Calu3 (cell line): Measurements from ENCODE around the gene SH3RF3. TPM values are rescaled to one million over a fixed set of nuclear protein-coding genes. Genes with fewer than 3 reads are reported as not detected.

Experiments
- BruUV-seq: library from RNA; stranded (reverse); fragments of 400-500 nt; replicated peaks from 2 replicates; lab custom pipeline; 2021; lab: Mats Ljungman, UMichigan
- CTCF ChIA-PET: fragments of 300-600 bp; sonication (Branson Sonifier 250); formaldehyde crosslinking; loops from one replicate; lab custom pipeline; 2022; ENCODE audit warnings: antibody characterized with exemption; lab: Charles Lee
- DNase-seq: peaks from one replicate; pipeline ENCODE4 v3.0.0; 2022
- H3K27ac Mint-ChIP-seq: one replicate; pipeline ENCODE4 v1.8.0; 2022; ENCODE audit warnings: mixed read lengths; ENCODE audit not compliant: unreplicated experiment
- H3K27me3 Mint-ChIP-seq: one replicate; pipeline ENCODE4 v1.8.0; 2022; ENCODE audit warnings: mixed read lengths; ENCODE audit not compliant: unreplicated experiment
- H3K36me3 Mint-ChIP-seq: one replicate; pipeline ENCODE4 v1.8.0; 2022; ENCODE audit warnings: mild to moderate bottlenecking, moderate library complexity, mixed read lengths; ENCODE audit not compliant: insufficient read depth, unreplicated experiment
- H3K4me1 Mint-ChIP-seq: one replicate; pipeline ENCODE4 v1.8.0; 2022; ENCODE audit warnings: mild to moderate bottlenecking, low read depth, mixed read lengths; ENCODE audit not compliant: unreplicated experiment
- H3K4me3 Mint-ChIP-seq: one replicate; pipeline ENCODE4 v1.8.0; 2022; ENCODE audit warnings: mild to moderate bottlenecking, low read depth, moderate library complexity, mixed read lengths; ENCODE audit not compliant: unreplicated experiment
- H3K9me3 Mint-ChIP-seq: one replicate; pipeline ENCODE4 v1.8.0; 2022; ENCODE audit warnings: low read depth, mixed read lengths; ENCODE audit not compliant: unreplicated experiment
- CTCF ChIP-seq: fragments of 200-600 bp; IDR thresholded peaks from one replicate; pipeline ENCODE4 v1.8.0; 2022; ENCODE audit warnings: antibody characterized with exemption; ENCODE audit not compliant: unreplicated experiment
- intact Hi-C: fragments of 100-400 bp; cut with micrococcal nuclease; formaldehyde crosslinking; loops from one replicate; pipeline ENCODE4 v1.10.0; 2022; ENCODE audit not compliant: unreplicated experiment
- total RNA-seq: library from RNA; stranded (reverse); gene quantifications from 2 replicates; pipeline ENCODE4 v1.2.3, GENCODE V29; 2022

Gene SH3RF3
- total RNA-seq, 1 experiment from 2014 or later, result 0.17 TPM

DNA sequence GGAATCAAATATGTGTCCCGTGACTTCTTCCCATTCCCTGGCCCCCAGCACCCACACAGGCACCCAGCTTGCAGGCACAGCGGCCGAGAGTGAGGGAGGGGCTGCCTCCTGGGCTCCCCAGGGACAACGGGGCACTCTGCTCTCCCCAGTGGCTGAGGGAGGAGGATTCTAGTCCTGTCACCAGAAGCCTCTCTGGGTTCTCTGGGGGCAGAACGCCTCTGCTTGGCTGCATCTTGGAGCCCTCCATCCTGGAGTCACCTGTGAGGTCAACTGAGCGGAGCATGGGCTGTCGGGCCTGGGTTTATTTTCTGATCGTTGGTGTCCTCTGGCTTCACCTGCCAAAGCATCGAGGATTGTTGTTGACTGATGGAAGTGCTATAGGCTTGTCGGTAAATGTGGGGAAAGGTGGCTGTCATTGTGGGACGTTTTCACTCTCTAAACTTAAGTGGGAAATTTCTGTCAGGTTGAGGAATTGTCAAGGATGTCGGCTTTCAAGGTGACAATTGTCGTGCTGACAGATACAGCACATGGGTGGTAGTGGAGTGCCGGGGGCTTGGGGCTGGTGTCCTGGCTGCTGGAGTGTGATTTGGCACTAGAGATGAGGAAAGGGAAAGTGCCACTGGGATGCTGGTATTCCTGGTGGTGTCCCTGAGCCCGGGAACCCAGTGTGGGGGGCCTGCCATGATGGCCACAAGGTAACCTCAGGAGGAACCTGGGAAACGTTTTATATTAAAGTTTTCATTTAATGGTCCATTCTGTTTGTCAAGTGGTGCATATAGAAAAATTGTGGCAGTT lies 13.6 kb downstream of the SH3RF3 start:
- no TSS peak for BruUV-seq
- intact Hi-C loops, result no loop called here
- TF ChIP-seq CTCF, result no peak
- Mint-ChIP-seq H3K27me3 (peaks cover 69% of the 10 kb centered on the region), H3K4me3 (no peak overlapping the region), H3K9me3 (no peaks in the 10 kb centered on the region), H3K4me1 (peaks cover 23% of the 10 kb centered on the region), H3K36me3 (no peaks in the 10 kb centered on the region), H3K27ac (no peak overlapping the region)
- CTCF ChIA-PET, result no interaction called here
- DNase-seq, result no peak

DNA sequence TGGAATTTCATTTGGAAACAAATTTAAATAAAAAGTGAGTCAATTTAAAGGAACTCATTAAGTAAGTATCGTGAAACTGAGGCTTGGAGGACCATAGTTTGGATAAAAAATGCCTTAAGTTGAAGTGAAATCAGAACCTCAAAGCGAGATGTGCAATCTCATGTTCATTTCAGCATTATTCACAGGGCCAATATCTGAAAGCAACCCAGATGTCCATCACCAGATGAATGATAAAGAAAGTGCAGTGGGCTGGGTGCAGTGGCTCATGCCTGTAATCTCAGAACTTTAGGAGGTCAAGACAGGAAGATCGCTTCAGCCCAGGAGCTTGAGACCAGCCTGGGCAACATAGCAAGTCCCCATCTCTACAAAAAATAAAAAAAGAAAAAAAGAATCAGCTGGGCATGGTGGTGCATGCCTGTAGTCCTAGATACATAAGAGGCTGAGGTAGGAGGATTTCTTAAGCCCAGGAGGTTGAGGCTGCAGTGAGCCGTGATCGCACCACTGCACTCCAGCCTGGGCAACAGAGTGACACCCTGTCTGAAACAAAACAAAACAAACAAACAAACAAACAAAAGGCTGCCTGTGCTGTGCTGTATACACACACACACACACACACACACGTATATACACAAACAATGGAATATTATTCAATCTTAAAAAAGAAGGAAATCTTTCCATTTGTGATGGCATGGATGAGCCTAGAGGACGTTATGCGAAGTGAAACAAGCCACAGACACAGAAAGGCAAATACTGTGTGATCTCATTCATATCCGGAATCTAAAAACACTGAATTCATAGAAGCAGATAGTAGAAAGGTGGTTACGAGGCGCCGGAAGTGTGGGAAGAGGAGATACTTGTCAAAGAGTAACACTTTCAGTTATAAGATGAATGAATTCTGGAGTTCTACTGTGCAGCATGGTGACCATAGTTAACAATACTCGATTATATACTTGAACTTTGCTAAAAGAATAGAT lies 14.5 kb downstream of the SH3RF3 start:
- H3K4me1 Mint-ChIP-seq, result peaks cover 20% of the 10 kb centered on the region
- CTCF ChIA-PET, result no interaction called here
- BruUV-seq, result no TSS peak
- H3K27me3 Mint-ChIP-seq, result peaks cover 76% of the 10 kb centered on the region
- H3K9me3 Mint-ChIP-seq, result no peaks in the 10 kb centered on the region
- intact Hi-C loops, result no loop called here
- H3K27ac Mint-ChIP-seq, result no peak overlapping the region
- no peak overlapping the region for H3K4me3 Mint-ChIP-seq
- DNase-seq, result no peak
- no peaks in the 10 kb centered on the region for H3K36me3 Mint-ChIP-seq
- no peak for TF ChIP-seq CTCF

DNA sequence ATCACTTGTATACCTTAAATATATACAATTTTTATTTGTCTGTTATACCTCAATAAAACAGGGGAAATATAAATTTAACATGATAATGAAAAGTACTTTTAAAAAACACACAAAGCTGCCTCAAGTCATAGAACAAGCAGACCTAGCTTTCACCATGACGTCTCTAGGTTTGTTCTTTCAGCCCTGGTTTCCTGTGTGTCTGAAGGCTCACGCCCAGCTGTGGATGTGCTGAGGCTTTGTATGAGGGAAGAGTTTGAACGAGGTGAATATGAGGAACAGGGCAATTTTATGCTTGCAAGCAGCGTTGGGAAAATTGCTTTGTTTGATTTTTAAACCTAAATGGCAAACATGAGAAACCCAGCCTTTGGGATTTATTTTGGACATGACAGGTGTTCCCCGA lies 15.3 kb downstream of the SH3RF3 start:
- H3K27me3 Mint-ChIP-seq, result peaks cover 83% of the 10 kb centered on the region
- no peak overlapping the region for H3K4me3 Mint-ChIP-seq
- DNase-seq, result no peak
- H3K36me3 Mint-ChIP-seq, result no peaks in the 10 kb centered on the region
- CTCF ChIA-PET, result no interaction called here
- TF ChIP-seq CTCF, result no peak
- no TSS peak for BruUV-seq
- H3K9me3 Mint-ChIP-seq, result no peaks in the 10 kb centered on the region
- peaks cover 13% of the 10 kb centered on the region for H3K4me1 Mint-ChIP-seq
- no peak overlapping the region for H3K27ac Mint-ChIP-seq
- intact Hi-C loops, result no loop called here

DNA sequence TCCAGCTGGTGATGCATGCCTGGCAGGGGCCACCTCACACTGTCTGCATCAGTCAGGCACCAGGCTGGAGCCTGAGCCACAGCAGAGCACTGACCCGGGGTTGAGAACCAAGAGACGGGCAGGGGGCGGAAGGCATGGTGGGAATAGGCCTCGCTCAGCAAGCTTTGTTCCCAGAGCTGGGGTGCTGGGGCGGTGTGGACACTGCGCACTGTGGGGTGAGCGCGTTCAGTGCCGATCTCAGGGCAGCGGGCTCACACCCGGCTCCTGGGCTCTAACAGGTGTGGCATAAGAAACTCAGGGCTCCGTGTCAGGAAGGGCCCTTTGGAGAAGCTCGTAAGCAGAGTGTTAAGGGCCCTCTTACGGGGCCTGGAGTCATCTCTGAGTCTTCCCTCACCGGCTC lies 15.7 kb downstream of the SH3RF3 start:
- intact Hi-C loops, result no loop called here
- H3K27me3 Mint-ChIP-seq, result peaks cover 88% of the 10 kb centered on the region
- no TSS peak for BruUV-seq
- CTCF ChIA-PET, result no interaction called here
- no peaks in the 10 kb centered on the region for H3K36me3 Mint-ChIP-seq
- no peak overlapping the region for H3K27ac Mint-ChIP-seq
- TF ChIP-seq CTCF, result no peak
- peaks cover 8% of the 10 kb centered on the region for H3K4me1 Mint-ChIP-seq
- DNase-seq, result no peak
- H3K4me3 Mint-ChIP-seq, result no peak overlapping the region
- H3K9me3 Mint-ChIP-seq, result no peaks in the 10 kb centered on the region
